ENCODE results near the gene PTAFR.

- TF ChIP-seq SP1 (CRISPR knock-in tag; conservative IDR thresholded peaks at IDR 0.05) (no peak), MLX (CRISPR knock-in tag; IDR thresholded peaks at IDR 0.05) (no peak), ZMAT4 (CRISPR knock-in tag; IDR thresholded peaks at IDR 0.05) (no peak), CTCF (IDR thresholded peaks at IDR 0.05) (no peak), PRDM15 (CRISPR knock-in tag; IDR thresholded peaks at IDR 0.05) (no peak), E2F4 (CRISPR knock-in tag; IDR thresholded peaks at IDR 0.05; ENCODE audit: borderline replicate concordance, low read depth) (no peak), CREB1 (CRISPR knock-in tag; IDR thresholded peaks at IDR 0.05) (no peak), RORB (CRISPR knock-in tag; IDR thresholded peaks at IDR 0.05) (no peak), E2F1 (CRISPR knock-in tag; IDR thresholded peaks at IDR 0.05) (no peak), ESRRA (CRISPR knock-in tag; IDR thresholded peaks at IDR 0.05; ENCODE audit: borderline replicate concordance) (no peak), NR1H2 (CRISPR knock-in tag; IDR thresholded peaks at IDR 0.05) (no peak), ZNF263 (CRISPR knock-in tag; IDR thresholded peaks at IDR 0.05; ENCODE audit: low read depth) (no peak), MAX (CRISPR knock-in tag; IDR thresholded peaks at IDR 0.05) (no peak), ZBTB21 (CRISPR knock-in tag; IDR thresholded peaks at IDR 0.05; ENCODE audit: borderline replicate concordance) (no peak)
These were observed 6.4 kb downstream of the PTAFR start for GRCh38 chr1:28170001-28170596.

Measured in WTC11 (cell line).